HG03378 (cell line): ENCODE measurements around the gene CYP3A5.
A peak's percentile ranks its signal among the peaks of the same experiment; 100 is the strongest.
"Not testable (repeated sequence)": the region's sequence is repeated elsewhere in the genome, so short reads cannot be mapped to it uniquely, and the experiment has no call there.

Experiments
- ATAC-seq: cut with Tn5 transposase; IDR thresholded peaks from one replicate; pipeline ENCODE4 v1.9.1; 2021; ENCODE audit warnings: mild to moderate bottlenecking, moderate library complexity; ENCODE audit not compliant: unreplicated experiment

Gene CYP3A5

GRCh38 chr7:99643464-99643863 lies 36.3 kb downstream of the CYP3A5 start:
- ATAC-seq = no peak

- ATAC-seq = no peak
Measured at GRCh38 chr7:99642027-99642426, 37.8 kb downstream of the CYP3A5 start.

- no peak for ATAC-seq
Measured at GRCh38 chr7:99639267-99639666, 40.5 kb downstream of the CYP3A5 start.

GRCh38 chr7:99638731-99639130 lies 41.1 kb downstream of the CYP3A5 start:
- ATAC-seq = no peak

- ATAC-seq = not testable (repeated sequence)
Measured at GRCh38 chr7:99637414-99637813, 42.4 kb downstream of the CYP3A5 start.

- ATAC-seq = no peak
Measured at GRCh38 chr7:99631295-99632109, 48.3 kb downstream of the CYP3A5 start.

GRCh38 chr7:99629643-99630042 lies 50.2 kb downstream of the CYP3A5 start:
- ATAC-seq = no peak

- ATAC-seq = no peak
Measured at GRCh38 chr7:99628471-99629465, 51.0 kb downstream of the CYP3A5 start.

GRCh38 chr7:99627513-99627912 lies 52.3 kb downstream of the CYP3A5 start:
- no peak for ATAC-seq

GRCh38 chr7:99626661-99627060 lies 53.1 kb downstream of the CYP3A5 start:
- no peak for ATAC-seq

GRCh38 chr7:99625961-99626360 lies 53.8 kb downstream of the CYP3A5 start:
- ATAC-seq = no peak

GRCh38 chr7:99625321-99625720 lies 54.5 kb downstream of the CYP3A5 start:
- no peak for ATAC-seq

GRCh38 chr7:99624484-99624883 lies 55.3 kb downstream of the CYP3A5 start:
- ATAC-seq = no peak

GRCh38 chr7:99623702-99624447 lies 55.9 kb downstream of the CYP3A5 start:
- ATAC-seq = no peak

- no peak for ATAC-seq
Measured at GRCh38 chr7:99623091-99623693, 56.6 kb downstream of the CYP3A5 start.

- no peak for ATAC-seq
Measured at GRCh38 chr7:99622596-99622995, 57.2 kb downstream of the CYP3A5 start.

- ATAC-seq = no peak
Measured at GRCh38 chr7:99621271-99621670, 58.5 kb downstream of the CYP3A5 start.

- no peak for ATAC-seq
Measured at GRCh38 chr7:99619571-99620130, 60.1 kb downstream of the CYP3A5 start.

GRCh38 chr7:99618726-99619125 lies 61.1 kb downstream of the CYP3A5 start:
- ATAC-seq = no peak

GRCh38 chr7:99617192-99617781 lies 62.5 kb downstream of the CYP3A5 start:
- peak; percentile 37 for ATAC-seq
